Left ventricle myocardium superior (tissue), 1 donor: ENCODE measurements around the gene RBM22. TPM values are rescaled to one million over a fixed set of nuclear protein-coding genes. Genes with fewer than 3 reads are reported as not detected.

Source experiments
- ATAC-seq: fragments of 200-7000 bp; cut with Tn5 transposase; one replicate; pipeline ENCODE4 v1.9.1; 2020; ENCODE audit warnings: mild to moderate bottlenecking, moderate library complexity
- DNase-seq: peaks from one replicate; pipeline ENCODE4 v3.0.0-alpha.2; 2020
- intact Hi-C: fragments of 100-400 bp; cut with micrococcal nuclease; formaldehyde crosslinking; loops from one replicate; pipeline ENCODE4 v1.11.0; 2022
- total RNA-seq: library from RNA; stranded (reverse); fragmentation: NEBNext Ultra II Directional; extraction: Animal tissue kit (Norgen Biotek cat#: 25700); gene quantifications from one replicate; pipeline ENCODE4 v1.2.1, GENCODE V29; 2021
- donor health status: DM: no; HTN: yes; CAD: no; lungs with severe emphysema.

Gene RBM22
- total RNA-seq, 1 donor from 2014 or later, result 28.9 TPM

GRCh38 chr5:150675069-150675468 lies 25.8 kb downstream of the RBM22 start:
- ATAC-seq, result no peak
- DNase-seq, result no peak
- intact Hi-C loops, result no loop called here

DNA sequence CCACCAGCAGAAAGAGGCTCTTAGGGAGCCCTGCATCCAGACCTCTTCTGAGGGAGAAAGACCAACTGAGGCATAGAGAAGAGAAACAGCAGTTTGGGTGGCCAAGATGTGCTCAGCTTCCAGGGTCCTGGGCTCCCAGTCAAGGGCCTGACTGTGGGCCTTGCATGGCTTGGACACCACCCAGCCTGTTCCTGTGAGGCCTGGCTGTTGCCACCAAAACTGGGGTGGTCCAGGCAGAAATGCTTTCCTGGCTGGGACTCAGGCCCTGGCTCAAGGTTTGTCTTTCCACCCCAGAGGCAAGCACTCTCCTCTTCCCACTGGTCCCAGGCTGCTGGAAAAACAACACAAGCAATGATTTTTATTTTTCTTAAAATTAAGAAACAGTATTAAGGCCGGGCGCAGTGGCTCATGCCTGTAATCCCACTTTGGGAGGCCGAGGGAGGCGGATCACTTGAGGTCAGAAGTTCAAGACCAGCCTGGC lies 26.5 kb downstream of the RBM22 start:
- ATAC-seq (peak; percentile 56), DNase-seq (peak; percentile 77)
- intact Hi-C loops, result no loop called here

DNA sequence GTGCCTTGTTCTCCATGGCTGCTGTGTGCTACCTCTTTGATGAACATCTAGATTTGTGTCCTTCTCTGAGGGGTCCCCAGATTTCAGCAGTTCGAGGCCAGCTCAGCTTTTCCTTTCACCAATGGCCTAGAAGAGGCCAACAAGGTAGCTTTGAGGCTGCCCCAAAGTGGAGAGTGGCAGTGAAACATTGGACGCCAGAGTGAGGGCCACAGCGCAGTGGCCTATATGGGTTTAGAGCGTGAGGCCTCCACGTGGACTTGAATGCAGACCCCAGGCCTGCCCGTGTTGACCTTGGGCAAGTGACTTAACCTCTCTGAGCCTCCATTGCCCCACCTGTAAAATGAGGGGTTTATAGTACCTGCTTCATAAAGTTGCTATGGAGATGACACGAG lies 28.0 kb downstream of the RBM22 start:
- intact Hi-C loops, result no loop called here
- DNase-seq (no peak), ATAC-seq (no peak)

DNA sequence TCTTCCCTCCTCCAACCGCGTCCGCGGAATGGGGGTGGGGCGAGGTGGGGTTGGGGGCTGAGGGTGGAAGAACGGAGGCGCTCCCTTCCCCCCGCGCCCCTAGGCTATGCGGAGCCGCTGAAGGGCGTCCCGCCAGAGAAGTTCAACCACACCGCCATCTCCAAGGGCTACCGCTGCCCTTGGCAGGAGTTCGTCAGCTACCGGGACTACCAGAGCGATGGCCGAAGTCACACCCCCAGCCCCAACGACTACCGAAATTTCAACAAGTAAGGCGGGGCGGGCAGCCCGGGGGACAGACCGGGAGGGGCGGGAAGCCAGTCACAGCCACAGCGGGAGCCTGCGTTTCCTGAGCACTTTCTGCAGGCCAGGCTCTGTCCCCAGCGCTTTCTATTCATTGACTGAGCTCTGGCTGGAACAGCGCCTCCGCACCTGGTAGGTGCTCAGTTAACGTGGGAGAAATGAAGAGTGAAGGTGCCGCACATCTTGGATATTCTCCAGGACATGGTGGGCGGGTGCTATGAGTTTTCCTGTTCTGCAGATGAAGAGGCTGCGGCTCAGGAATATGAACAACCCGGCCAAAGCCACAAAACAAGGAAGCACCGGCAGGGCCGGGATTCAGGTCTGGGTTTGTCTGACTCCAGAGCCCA lies 28.5 kb downstream of the RBM22 start:
- DNase-seq (peak; percentile 66), ATAC-seq (peak; percentile 48)
- intact Hi-C loops, result no loop called here

DNA sequence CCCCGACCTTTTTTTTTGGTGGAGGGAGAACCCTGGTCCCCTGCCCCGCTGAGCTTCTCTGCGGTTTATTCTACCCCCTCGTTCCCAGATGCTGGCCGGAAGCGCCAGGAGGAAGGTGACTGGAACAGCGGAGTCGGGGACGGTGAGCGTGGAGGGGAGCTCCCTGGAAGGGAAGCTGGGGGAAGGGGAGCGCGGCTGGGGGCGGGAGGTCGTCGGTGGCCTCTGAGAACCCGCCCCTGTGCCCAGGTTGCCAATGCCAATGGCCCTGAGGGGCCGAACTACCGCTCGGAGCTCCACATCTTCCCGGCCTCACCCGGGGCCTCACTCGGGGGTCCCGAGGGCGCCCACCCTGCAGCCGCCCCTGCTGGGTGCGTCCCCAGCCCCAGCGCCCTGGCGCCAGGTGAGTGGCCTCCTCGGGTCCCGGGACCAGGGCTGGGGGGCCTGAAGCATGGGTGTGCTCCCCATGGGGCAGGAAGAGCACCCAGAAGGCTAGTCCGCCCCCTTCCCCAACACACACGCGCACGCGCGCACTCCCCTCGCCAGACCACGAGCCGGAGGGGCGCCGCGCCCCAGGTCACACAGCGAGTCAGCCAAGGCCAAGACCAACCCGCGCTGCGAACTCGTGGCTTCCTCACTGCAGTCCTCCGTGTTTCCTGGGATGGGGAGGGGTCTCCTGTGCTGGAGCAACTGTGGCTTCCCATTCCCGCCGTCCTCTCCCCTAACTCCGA lies 29.2 kb downstream of the RBM22 start:
- intact Hi-C loops, result no loop called here
- ATAC-seq (peak; percentile 15), DNase-seq (peak; percentile 42)

GRCh38 chr5:150670948-150671310 lies 29.9 kb downstream of the RBM22 start:
- intact Hi-C loops, result no loop called here
- ATAC-seq (no peak), DNase-seq (no peak)

- DNase-seq (no peak), ATAC-seq (no peak)
- intact Hi-C loops, result no loop called here
These were observed 30.5 kb downstream of the RBM22 start for GRCh38 chr5:150670275-150670947.

- DNase-seq, result no peak
- no peak for ATAC-seq
These were observed 35.8 kb downstream of the RBM22 start for GRCh38 chr5:150665044-150665443.

GRCh38 chr5:150663936-150664335 lies 36.9 kb downstream of the RBM22 start:
- DNase-seq, result no peak

More at GRCh38 chr5:150665044-150665443, 35.8 kb downstream of the RBM22 start:
- intact Hi-C loops, result no loop called here

GRCh38 chr5:150662731-150663516 lies 37.9 kb downstream of the RBM22 start:
- intact Hi-C loops, result no loop called here
- ATAC-seq (no peak), DNase-seq (no peak)

More at GRCh38 chr5:150663936-150664335, 36.9 kb downstream of the RBM22 start:
- intact Hi-C loops, result no loop called here
- no peak for ATAC-seq

- DNase-seq (no peak), ATAC-seq (no peak)
- intact Hi-C loops, result no loop called here
These were observed 38.9 kb downstream of the RBM22 start for GRCh38 chr5:150661821-150662596.

- ATAC-seq (no peak), DNase-seq (no peak)
- intact Hi-C loops, result no loop called here
These were observed 39.8 kb downstream of the RBM22 start, which contains the start of gene MYOZ3 for GRCh38 chr5:150661086-150661485. TSS of gene MYOZ3 (plus strand) at chr5:150661251. CDS start at chr5:150662942, 1,691 bp downstream.

- DNase-seq, result no peak
- ATAC-seq, result no peak
- intact Hi-C loops, result no loop called here
These were observed 40.6 kb downstream of the RBM22 start for GRCh38 chr5:150660108-150660831.

GRCh38 chr5:150659360-150660107 lies 41.3 kb downstream of the RBM22 start:
- DNase-seq, result no peak
- no peak for ATAC-seq
- intact Hi-C loops, result loop anchor here (10.0 kb wide), 1 partner anchor 95 kb away; no protein-coding TSS in a partner anchor

GRCh38 chr5:150658699-150659265 lies 42.1 kb downstream of the RBM22 start:
- DNase-seq, result no peak
- intact Hi-C loops, result loop anchor here (10.0 kb wide), 1 partner anchor 94 kb away; no protein-coding TSS in a partner anchor
- no peak for ATAC-seq

DNA sequence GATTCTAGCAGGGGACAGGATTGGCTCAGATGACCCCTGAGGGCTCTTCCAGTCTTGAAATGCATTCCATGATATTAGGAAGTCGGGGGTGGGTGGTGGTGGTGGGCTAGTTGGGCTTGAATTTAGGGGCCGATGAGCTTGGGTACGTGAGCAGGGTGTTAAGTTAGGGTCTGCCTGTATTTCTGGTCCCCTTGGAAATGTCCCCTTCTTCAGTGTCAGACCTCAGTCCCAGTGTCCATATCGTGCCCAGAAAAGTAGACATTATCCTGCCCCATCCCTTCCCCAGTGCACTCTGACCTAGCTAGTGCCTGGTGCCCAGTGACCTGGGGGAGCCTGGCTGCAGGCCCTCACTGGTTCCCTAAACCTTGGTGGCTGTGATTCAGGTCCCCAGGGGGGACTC lies 42.7 kb downstream of the RBM22 start:
- ATAC-seq, result no peak
- intact Hi-C loops, result loop anchor here (10.0 kb wide), 1 partner anchor 93 kb away; no protein-coding TSS in a partner anchor
- no peak for DNase-seq
